Retinal pigment epithelial cell (primary cell): ENCODE measurements around the gene STK11IP.

Source experiments
- DNase-seq: peaks from one replicate; pipeline ENCODE4 v3.0.0-alpha.2; 2010; ENCODE audit warnings: low read depth
- H3K4me3 ChIP-seq: 2 replicates; pipeline ENCODE4 v1.5.1; 2011; ENCODE audit warnings: mild to moderate bottlenecking, low read length, control low read depth, moderate library complexity
- TF ChIP-seq, protein P1 (sequence below): conservative IDR thresholded peaks from 2 replicates; pipeline ENCODE4 v1.5.1; 2011; ENCODE audit warnings: low read depth, low read length, control low read depth, inconsistent platforms

Gene STK11IP

DNA sequence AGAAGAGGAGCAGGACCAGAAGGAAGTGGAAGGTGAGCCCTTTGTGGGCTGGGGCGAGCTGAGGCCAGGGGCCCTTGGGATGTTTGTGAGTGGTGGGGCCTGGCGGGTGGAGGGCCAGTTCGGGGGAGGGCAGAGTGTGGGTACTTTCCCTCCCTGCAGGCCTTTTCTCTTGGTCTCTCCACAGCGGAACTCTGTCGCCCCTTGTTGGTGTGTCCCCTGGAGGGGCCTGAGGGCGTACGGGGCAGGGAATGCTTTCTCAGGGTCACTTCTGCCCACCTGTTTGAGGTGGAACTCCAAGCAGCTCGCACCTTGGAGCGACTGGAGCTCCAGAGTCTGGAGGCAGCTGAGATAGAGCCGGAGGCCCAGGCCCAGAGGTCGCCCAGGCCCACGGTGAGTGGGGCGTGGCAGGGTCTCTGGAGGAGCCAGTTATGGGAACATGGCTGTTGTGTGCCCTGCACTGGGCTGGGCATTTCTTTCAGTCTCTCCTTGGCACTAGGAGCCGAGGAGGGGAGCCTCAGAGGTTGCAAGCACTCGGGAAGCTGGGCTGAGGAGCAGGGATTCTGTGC, 10.8 kb downstream of the STK11IP start:
- TF ChIP-seq, protein P1, sequence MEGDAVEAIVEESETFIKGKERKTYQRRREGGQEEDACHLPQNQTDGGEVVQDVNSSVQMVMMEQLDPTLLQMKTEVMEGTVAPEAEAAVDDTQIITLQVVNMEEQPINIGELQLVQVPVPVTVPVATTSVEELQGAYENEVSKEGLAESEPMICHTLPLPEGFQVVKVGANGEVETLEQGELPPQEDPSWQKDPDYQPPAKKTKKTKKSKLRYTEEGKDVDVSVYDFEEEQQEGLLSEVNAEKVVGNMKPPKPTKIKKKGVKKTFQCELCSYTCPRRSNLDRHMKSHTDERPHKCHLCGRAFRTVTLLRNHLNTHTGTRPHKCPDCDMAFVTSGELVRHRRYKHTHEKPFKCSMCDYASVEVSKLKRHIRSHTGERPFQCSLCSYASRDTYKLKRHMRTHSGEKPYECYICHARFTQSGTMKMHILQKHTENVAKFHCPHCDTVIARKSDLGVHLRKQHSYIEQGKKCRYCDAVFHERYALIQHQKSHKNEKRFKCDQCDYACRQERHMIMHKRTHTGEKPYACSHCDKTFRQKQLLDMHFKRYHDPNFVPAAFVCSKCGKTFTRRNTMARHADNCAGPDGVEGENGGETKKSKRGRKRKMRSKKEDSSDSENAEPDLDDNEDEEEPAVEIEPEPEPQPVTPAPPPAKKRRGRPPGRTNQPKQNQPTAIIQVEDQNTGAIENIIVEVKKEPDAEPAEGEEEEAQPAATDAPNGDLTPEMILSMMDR: no peak
- DNase-seq: no peak
- no peak overlapping the region for H3K4me3 ChIP-seq

DNA sequence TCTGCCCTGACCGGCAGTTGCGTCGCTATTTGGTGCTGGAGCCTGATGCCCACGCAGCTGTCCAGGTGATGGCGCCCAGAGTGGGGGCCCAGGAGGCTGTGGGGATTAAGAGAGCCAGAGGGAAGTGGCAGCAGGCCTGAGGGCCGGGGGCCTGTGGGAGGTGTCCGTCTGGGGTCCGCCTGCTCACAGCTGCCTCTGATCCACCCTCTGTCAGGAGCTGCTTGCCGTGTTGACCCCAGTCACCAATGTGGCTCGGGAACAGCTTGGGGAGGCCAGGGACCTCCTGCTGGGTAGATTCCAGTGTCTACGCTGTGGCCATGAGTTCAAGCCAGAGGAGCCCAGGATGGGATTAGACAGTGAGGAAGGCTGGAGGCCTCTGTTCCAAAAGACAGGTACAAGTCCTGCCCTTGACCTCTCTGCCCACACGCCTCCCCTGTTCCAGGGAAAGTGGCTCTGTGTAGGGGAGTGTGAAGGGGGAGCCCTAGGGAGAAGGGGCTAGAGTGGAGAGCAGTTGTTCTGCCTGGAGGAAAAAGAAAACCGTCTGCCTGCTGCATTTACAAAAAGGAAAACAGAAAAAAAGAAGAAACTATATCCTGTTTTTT, 11.6 kb downstream of the STK11IP start:
- DNase-seq: no peak
- no peak overlapping the region for H3K4me3 ChIP-seq
- TF ChIP-seq, protein P1: no peak

DNA sequence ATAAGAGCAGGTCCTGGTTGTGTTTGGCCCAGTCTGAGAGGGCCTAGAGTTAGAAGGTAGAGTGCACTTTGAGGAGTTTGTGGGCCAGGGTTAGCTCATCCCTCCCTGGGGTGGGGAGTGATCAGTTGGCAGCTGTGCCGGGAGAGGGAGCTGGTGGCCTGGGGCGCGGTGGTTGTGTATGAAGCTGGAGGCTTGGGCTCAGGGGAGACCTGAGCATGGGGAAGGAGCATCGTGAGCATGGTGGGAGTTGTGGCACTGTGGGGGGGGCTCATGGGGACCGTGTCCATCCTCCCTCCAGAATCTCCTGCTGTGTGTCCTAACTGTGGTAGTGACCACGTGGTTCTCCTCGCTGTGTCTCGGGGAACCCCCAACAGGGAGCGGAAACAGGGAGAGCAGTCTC, 13.6 kb downstream of the STK11IP start:
- TF ChIP-seq, protein P1: no peak

DNA sequence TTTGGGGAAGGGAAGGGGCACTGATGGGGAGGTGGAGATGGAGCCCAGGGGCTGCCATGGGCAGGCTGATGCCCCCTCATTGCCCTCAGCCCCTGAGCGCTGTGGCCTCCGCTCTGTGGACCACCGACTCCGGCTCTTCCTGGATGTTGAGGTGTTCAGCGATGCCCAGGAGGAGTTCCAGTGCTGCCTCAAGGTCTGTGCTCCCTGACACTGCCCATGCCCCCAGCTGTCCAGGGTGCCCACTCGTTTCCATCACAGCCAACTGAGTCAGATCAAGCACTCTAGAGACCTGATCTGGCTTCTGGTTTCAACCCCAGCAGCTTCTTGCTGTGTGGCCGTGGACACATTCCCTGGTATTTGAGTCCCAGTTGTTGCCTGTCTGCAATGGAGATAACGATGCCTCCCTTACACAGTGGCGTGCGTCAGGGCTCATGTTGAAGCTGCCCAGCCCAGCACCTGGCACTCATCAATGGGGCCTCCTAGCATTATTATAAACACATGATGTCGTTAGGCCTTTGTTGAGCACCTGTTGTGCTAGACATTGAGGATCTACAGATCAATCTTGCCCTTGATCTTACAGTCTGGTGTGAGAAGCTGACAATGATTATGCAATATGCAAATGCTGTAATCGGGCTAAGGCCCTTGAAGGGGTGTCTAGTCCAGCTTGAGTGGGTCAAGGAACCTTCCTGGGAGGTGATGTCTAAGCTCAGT, 14.4 kb downstream of the STK11IP start:
- no peak overlapping the region for H3K4me3 ChIP-seq
- no peak for DNase-seq
- TF ChIP-seq, protein P1: no peak

More for the DNA sequence above, 13.6 kb downstream of the STK11IP start:
- H3K4me3 ChIP-seq: no peak overlapping the region
- DNase-seq: no peak

DNA sequence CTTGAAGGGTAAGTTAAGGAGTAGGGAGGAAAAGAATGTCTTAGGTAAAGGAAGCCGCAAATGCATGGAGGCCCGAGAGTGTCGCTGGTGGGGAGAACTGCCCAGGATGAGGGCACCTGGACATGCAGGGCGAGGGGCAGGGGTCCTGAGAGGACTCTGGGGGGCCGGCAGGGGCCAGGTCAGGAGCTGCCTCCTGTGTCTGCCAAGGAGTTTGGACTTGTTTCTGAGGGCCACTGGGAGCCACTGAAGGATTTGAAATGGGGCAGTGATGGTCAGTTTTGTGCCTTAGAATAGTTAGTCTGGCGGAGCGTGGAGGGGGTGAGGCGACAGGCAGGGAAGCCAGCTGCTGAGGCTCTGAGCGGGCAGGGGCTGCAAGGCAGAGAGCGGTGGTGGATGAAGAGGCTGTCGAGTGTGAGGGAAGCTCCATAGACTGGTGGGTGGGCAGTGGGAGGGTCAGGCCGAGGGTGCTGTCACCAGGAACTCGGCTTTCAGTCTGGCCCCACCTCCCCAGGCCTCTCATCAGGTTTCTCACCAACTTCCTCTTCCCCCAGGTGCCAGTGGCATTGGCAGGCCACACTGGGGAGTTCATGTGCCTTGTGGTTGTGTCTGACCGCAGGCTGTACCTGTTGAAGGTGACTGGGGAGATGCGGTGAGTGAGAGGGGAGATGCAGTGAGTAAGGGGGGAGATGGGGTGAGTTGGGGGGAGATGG, 15.1 kb downstream of the STK11IP start:
- DNase-seq: no peak
- TF ChIP-seq, protein P1: no peak
- H3K4me3 ChIP-seq: no peak overlapping the region

DNA sequence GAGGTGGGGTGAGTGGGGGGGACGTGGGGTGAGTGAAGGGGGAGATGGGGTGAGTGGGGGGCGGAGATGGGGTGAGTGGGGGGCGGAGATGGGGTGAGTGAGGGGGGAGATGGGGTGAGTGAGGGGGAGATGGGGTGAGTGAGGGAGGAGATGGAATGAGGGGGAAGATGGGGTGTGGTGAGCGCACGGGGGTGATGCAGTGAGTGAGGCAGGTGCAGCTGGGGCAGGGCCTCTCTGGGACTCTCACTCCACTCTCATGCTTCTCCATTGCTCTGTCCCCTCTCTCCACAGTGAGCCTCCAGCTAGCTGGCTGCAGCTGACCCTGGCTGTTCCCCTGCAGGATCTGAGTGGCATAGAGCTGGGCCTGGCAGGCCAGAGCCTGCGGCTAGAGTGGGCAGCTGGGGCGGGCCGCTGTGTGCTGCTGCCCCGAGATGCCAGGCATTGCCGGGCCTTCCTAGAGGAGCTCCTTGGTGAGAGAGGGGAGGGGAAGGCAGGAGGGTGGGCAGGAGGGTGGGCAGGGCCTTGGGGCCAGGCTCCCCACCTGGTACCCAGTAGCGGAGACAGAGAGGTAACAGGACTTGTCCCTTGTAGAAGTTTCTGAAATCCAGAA, 15.9 kb downstream of the STK11IP start:
- TF ChIP-seq, protein P1: no peak

More for the DNA sequence above, 15.9 kb downstream of the STK11IP start:
- no peak overlapping the region for H3K4me3 ChIP-seq
- no peak for DNase-seq
